HG03139 (cell line): Measurements from ENCODE around the gene OPA1.
A peak's percentile ranks its signal among the peaks of the same experiment; 100 is the strongest.

Source experiments
- ATAC-seq: cut with Tn5 transposase; IDR thresholded peaks from one replicate; pipeline ENCODE4 v1.9.1; 2021; ENCODE audit not compliant: unreplicated experiment

Gene OPA1

DNA sequence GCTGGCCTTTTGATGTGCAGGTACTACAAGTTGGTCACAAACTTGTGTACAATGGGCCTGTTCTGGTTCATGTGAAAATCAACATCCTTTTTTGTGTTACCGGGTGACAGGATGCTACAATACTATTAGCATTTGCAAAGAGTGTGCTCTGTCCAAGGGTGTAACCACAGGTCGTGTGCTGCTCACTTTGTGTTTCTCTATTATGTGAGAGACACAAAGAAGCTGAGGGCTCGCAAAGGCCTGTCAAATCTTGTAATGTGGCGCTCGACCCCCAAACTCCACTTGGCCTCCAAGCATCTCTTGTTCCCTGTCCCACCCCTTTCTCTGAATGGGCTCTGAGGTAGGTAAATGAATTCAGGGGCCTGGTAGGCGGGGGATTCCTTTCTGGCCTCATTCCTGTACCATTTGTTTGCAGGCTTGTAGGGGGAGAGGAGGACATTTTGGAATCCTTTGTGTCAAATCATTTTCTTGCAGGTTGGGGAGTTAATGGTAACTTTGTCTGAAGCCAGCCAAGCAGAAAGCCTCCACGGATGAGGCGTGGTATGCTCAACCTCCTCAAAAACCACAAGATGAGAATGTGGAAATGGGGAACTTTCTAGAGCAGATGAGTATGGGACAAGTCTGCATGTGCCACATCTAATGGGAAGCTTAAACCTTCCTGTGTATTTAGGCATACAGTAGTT lies 109.1 kb downstream of the OPA1 start:
- ATAC-seq: peak; percentile 44

DNA sequence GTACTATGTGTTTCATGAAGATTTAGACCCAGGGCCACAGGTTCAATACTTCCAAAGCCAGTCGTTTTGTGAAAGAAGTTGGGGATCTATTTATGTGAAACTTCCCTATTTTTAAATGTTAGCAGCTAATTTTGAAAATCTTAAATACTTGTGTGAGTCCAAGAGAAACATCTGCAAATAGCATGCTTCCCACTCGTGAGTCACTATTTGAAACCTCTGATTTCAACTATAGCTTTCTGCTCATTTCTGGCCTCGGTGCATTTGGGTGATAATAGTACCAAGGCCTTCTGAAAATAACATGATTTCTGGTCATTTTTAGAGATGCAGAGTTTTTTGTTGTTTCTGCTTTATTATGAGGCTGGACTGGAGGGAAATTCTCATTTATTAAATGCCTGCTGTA lies 110.0 kb downstream of the OPA1 start:
- ATAC-seq: no peak

DNA sequence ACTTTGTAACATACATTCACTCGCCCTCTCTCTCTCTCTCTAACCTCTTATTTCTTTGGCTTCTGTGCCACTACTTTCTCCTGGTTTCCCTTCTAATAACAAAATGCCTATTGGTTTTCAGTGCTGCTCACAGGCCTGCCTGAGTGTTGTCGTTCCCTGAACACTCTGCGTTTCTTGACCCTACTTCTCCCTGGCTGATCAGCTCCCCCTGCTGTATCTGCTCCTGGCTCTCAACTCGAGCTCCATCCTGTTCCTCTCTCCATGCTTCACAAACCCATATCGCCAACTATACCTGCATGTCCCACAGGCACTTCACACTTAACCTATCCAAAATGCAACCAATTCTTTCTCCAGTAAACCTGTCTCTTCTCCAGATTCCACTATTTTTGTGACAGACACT lies 111.4 kb downstream of the OPA1 start:
- ATAC-seq: no peak

DNA sequence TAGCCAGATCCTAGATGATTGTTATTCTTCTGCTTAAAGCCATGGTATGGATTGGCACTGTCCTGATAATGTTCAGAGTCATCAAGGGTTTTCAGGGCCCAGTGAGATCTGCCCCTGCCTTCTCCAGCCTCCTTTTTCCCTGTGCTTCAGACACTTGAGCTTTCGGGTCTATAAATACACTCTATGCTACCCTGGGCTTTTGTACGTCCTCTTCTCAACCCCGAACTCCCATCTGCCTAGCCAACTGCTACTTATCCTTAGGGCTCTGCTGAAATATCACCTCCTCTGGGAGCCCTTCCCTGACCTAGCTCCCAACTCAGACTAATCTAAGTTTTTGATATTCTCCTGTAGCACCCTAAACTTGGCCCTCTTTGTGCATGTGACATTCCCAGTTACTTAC lies 115.3 kb downstream of the OPA1 start:
- ATAC-seq: no peak

DNA sequence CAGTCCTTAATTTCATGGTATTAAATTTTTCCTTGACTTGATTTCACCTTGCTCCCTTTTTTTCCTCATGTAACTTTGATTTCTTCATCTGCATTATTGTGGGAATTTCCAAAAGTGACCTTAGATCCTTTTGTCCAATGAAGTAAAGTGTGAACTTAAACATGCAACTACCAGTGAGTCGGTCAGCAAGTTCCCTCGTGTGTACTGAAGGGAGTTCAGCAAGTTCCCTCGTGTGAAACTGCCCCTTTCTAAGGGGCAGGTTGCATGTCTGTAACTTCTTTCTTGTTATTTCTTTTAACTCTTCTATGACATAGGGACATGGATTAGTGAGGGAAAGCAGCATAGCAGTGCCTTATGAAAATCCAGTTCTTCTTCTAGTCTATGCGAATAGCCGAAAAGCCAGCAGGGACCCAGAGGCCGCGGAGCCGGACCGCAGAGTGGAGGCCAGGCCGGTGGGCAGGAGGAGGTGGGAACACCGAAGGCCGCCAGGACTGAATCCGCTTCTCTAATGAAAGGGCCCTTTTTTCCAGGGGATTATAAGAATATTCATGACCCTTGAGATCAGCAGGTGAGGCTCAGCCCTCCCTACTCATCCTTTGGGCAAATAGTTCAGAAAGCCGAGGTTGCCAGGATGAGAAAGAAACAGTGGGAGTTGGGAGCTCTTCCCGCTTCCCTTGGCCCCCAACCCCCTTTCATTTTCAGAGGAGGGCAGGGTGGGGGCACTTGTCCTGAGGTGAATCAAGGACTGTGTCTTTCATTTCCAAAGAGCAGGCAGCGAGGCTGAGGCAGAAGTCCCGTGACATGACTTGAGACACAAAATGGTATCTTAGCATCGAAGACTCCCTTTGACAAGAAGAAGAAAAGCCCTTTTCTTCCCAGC lies 117.5 kb downstream of the OPA1 start:
- ATAC-seq: no peak

DNA sequence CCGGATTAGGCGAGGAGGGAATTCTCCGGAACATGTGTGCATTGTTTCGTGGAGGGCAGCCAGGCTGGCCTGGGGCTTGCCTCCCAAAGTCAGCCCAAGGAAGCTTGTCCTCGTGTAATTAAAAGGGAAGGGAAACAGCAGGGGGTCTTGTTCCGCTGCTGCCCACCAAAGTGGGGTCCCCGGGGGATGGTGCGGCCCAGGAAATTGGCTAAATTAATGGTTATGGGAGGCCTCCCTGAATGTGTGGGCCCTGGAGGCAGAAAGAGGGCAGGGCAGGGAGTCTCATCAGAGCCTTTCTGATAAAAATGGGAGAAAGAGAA lies 118.1 kb downstream of the OPA1 start:
- ATAC-seq: no peak

DNA sequence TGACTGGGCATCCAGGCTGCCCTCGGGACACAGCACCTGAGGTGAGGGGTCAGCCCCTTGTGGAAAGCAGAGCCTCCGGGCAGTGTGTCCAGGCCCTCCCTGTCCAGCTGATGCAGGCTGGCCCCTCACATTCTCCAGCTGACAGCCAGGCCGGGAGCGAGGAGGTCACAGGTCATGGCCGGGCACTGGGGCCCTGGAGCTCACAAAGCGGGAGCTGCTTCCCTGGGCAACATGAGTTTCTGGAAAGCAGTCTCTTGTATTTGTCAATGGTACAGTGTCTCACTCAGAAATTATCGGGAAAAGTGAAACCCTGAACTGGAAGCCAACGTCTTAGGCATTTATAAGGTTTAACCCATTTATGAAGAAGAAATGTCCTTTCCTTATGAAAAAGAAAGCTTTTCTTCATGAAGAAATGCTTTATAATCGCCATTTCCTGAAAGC lies 118.5 kb downstream of the OPA1 start:
- no peak for ATAC-seq

DNA sequence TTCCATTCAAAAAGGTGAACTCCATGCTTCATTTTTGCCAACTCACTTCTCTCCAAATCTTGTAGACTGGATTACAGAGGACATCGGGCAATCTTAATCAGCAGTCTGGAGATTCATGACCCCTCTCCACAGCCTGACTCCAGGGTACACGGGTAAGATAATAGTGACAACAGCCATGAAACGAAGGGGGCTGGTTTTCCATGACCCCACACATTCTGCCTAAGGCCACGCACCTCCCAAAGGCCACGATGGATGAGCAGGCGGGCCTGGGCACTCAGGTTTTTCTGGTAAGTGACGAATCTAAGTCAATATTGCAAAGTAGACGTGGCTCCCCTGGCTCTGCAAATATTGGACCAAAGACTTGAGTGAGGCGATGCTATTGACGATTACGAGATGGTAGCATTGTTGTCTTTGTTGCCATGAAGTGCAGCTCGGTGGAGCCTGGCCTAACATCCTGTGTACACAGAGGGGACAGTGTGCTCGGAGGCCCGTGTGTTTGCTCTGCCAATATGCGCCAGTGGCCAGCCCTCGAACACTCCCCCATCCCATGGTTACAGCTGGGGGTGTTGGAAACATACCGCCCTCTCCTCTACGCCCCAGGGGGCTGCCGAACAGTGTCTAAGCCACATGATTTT lies 119.1 kb downstream of the OPA1 start:
- no peak for ATAC-seq

DNA sequence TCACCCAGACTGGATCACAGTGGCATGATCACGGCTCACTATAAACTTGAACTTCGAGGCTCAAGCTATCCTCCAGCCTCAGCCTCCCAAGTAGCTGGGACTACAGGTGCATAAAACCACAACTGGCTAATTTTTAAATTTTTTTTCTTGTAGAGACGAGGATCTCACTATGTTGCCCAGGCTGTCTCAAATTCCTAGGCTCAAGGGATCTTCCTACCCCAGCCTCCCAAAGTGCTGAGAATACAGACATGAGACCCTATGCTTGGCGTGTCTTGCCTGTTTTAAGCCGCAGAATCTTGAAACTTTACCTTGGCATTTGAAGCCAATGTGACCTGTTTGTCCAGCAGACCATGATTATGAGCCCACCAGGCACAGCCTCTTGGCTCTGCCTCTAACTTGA lies 119.9 kb downstream of the OPA1 start:
- ATAC-seq: no peak

DNA sequence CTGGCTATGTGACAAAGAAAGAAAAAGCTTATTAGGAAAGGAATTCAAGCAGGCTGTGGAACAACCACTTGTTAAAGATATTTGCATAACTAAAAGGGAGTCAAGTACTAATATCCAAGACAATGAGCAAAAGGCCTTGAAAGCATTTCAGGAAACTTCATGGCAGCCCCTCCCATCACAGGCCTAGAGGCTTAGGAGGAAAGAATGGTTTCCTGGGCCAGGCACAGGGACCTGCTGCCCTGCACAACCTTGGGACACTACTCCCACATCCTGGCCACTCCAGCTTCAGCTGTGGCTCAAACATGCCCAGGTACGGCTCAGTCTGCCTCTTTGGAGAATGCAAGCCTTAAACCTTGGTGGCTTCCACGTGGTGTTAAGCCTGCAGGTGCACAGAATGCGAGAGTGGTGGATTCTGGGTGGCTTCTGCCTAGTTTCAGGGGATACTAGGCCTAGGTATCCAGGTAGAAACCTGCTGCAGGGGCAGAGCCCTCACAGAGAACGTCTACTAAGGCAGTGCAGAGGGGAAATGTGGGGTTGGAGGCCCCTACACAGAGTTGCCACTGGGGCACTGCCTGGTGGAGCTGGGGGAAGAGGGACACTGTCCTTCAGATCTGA lies 121.6 kb downstream of the OPA1 start:
- ATAC-seq: no peak

DNA sequence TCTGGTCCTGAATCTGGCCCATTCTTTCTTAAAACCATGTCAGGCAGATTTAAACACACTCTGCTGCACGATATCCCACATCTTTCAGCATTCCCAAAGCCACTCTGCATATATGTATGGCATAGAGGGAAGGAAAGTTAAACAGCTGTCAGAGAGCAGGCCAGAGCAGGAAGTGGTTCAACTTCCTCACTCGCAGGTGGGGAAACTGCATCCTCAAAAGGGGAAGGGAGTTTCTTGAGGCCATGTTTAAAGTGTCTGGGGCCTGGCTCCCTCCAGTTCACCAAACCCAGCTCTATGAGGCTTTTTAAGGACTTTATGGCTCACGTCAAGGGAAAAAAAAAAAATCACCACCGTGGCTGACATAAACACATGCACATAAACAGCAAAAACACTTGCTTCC lies 123.1 kb downstream of the OPA1 start:
- no peak for ATAC-seq

DNA sequence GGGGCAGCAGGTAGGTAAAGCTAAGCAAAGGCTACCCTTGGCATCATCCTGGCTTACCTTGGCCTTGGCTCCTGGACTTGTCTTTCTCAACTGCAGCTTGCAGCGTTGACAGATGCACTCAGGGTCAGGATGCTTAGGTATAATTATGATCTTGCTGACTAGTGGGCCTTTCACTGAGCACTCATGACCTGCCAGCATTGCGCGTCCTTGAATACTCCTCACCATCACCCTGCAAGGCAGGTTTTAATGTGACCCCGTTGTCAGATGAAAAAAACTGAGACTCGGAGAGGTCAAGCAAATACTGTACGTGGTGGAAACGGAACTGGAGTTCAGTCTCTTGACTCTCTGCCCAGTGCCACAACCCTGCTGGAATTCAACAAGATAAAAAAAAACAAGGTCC lies 126.7 kb downstream of the OPA1 start:
- no peak for ATAC-seq

DNA sequence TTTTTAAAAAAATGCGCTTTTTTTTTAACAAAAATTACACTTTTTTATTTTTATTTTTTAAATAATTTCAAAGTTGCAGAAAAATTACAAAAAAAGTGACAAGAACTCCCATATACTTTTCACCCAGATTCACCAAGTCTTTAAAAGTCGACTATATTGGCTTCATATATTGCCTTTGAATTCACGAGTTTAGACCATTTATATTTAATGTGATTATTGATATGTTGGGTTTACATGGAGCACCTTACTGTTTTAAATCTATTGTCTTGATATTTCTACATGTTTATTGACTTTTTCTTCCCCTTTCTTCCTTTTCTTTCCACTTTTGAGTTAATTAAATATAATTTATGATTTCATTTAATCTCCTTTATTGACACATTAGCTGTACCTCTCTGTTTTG lies 127.2 kb downstream of the OPA1 start:
- ATAC-seq: no peak

DNA sequence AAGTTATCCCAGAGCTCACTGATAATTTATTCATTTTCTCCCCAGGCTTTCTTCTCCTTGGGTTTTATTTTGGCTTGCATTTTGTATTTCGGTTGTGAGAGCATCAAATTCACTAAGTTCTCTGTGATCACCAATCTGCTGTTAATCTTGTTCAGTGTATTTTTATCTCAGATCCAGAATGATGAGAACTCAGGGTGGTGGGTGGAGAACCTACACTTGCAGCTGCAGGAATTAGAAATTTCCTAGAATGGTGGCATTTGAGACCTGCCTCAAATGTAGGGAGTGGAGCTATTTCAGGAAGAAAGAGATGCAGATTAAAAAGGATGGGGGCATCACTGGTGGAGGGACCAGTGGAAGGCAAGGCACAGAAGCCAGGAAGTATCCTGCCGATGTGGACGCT lies 129.6 kb downstream of the OPA1 start:
- ATAC-seq: no peak

DNA sequence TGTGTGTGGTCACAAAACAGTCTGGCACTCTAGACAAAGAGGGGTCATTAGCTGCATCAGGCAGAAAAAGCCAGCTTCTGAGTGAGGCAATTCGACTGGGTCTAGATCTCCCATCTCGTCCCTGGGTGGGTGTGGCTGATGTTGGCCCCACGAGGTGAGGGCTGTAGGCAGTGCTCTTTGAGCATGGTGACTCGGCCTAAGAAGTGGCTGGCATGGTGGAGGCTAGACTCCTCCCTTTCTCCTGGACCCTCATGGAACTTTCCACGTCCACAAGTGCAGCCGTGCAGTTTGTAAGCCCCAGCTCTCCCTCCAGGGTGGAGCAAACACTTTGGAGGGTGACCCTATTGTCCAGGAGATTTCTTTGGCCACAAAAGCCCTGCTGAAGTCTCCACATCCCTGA lies 134.1 kb downstream of the OPA1 start:
- ATAC-seq: no peak

DNA sequence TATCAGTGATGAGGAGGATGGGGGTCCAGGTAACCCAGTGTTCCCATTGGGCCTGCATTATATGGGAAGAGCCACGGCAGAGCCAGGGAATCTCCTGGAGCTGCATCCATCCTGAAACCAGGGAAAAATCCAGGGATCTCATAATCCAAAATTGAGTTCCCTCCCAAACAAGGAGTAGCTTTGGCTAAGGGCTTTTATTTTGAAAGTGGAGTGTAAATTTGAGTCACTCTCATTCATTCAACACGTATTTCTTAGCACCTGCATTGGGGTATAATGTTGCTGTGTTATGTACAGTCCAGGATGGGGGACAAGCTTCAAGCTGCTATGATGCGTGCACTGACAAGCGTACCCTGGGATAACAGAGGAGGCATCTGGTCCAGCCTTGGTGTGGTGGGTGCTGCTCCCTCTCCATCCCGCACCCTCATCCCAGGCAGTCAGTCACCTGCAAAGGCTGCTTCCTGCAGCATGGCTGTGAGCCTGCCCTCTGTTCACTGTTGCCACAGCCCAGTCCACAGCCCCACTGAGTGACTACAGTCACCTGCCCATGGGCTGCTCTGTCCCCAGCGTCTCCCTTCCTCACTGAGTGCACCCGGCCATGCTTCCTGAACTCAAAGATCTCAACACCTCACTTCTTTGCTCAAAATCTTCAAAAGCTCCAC lies 135.6 kb downstream of the OPA1 start:
- ATAC-seq: no peak

DNA sequence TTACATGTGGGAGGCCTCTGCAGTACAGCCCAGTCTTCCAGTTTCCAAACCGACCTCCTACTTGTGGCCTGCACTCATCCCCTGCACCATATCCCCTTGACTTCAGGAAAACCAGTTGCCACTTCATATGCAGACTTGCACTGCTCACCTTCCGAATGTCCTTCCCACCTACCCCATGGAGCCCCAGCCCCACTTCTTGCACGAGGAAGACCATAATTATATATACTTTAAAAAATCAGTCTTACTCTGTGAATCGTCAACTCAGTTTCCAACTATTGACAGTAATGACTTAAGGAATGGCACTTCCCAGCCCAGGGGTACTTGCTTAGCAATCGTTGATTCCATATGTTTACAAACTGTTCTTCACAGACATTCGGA lies 136.1 kb downstream of the OPA1 start:
- ATAC-seq: no peak

DNA sequence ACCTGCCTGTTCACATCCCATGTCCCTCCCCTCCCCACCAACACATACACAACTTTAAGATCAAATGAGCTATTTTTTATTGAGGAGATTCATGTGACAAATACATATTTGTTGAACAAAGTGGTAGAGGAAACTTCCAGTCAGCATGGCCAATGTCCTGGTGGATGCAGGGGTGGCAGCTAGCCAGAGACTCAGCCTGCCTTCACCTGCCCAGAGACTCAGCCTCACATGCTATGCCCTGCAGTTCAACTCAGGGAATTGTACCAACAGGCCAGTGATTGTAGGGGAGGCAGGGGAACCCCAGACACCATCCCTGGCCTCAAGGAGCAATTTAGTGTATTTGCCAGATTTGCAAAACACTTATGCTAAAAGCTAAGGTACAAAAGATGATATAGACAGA lies 136.6 kb downstream of the OPA1 start:
- ATAC-seq: no peak

DNA sequence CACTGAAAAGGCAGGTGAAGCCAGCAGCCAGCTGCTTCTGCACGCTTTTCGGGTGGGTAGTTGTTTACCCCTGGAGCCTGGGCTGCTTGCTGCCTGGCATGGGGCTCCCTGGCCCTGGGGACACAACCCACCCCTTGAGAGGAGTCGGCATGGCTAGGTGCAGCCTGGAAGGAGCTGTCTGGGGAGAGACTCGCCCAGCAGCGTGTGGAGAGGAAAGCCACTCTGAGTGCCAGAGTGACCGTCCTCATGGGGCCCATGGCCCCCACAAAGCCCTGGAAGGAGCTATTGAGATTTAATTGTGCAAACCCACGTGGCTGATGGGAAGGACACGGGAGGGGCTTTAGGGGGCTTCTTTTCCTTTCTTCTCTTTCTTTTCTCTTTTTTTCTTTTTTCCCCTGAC lies 137.5 kb downstream of the OPA1 start:
- no peak for ATAC-seq

DNA sequence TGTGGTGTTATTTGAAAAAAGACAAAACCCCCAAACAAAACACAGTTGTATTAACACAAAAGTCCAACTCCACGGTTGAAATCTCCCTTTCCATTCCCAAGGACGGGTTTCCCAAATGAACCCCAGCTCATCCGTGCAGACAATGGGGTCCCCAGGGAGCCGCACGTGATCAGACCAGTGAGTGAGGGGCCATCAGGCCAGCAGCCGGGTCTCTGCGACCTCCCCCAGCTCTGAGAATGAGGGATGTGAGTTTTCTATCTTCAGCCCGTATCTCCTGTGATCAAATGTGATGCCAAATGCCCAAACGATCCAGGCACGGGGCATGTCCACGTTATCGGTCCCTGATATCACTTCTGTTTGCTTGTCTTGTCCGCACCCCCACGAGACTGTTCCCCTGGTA lies 138.0 kb downstream of the OPA1 start:
- ATAC-seq: no peak

DNA sequence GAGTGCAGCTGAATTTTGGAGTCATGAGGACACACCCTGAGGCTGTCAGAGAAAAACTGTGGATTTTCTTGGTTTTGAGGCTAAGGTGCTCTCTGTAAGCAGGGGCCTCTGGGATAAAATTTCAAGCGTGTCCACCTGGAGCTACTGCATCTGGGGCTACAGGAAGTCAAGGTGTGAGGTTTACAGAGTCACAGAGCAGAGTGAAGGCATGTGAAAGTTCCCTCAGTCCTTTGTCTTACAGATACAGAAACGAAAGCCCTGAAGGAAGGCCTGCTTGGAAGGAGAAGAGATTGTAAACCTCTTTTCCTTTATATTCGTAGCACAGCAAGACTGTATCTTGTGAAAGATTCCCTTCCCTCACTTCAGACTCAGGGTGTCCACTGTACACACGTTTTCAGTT lies 138.6 kb downstream of the OPA1 start:
- ATAC-seq: no peak
